D721Med (cell line): ENCODE data around the gene DPF1.

Experiments
- DNase-seq: peaks from one replicate; pipeline ENCODE4 v3.0.0; 2011; ENCODE audit warnings: low spot score; ENCODE audit not compliant: insufficient read length
- FAIRE-seq: peaks from 2 replicates; lab custom pipeline; 2011; peaks lifted over from hg19 to GRCh38; lab: Jason Lieb, UNC
- CTCF ChIP-seq: IDR thresholded peaks from 2 replicates; pipeline ENCODE4 v1.5.1; 2012; ENCODE audit warnings: mild to moderate bottlenecking, control low read depth; ENCODE audit not compliant: insufficient read depth; ENCODE audit errors: missing control alignments

DPF1 gene

GRCh38 chr19:38210458-38210987 is 13.5 kb downstream of the DPF1 start:
- DNase-seq: no peak

GRCh38 chr19:38209671-38210457 is 14.2 kb downstream of the DPF1 start:
- no peak for DNase-seq
- FAIRE-seq: no peak
- TF ChIP-seq CTCF: no peak

More at GRCh38 chr19:38210458-38210987, 13.5 kb downstream of the DPF1 start:
- no peak for TF ChIP-seq CTCF
- FAIRE-seq: no peak

- FAIRE-seq (no peak), DNase-seq (no peak)
Observed at GRCh38 chr19:38209152-38209551, 14.9 kb downstream of the DPF1 start.

GRCh38 chr19:38208571-38208970 is 15.5 kb downstream of the DPF1 start:
- no peak for FAIRE-seq
- no peak for DNase-seq
- TF ChIP-seq CTCF: no peak

More at GRCh38 chr19:38209152-38209551, 14.9 kb downstream of the DPF1 start:
- TF ChIP-seq CTCF: no peak

- FAIRE-seq (no peak), DNase-seq (no peak)
- TF ChIP-seq CTCF: no peak
Observed at GRCh38 chr19:38207543-38207942, 16.5 kb downstream of the DPF1 start.

- DNase-seq (no peak), FAIRE-seq (no peak)
- TF ChIP-seq CTCF: no peak
Observed at GRCh38 chr19:38206928-38207327, 17.1 kb downstream of the DPF1 start.
